ENCODE results near the gene YWHAB.
A peak's percentile ranks its signal among the peaks of the same experiment; 100 is the strongest.
"Not testable (repeated sequence)": the region's sequence is repeated elsewhere in the genome, so short reads cannot be mapped to it uniquely, and the experiment has no call there.

The YWHAB gene

GRCh38 chr20:44866703-44867335, 18.7 kb upstream of the YWHAB start:
- DNase-seq (ENCODE audit: low spot score) (no peak), FAIRE-seq (no peak)

- DNase-seq (ENCODE audit: low spot score) (no peak), FAIRE-seq (no peak)
These were observed 16.0 kb upstream of the YWHAB start for GRCh38 chr20:44869471-44869870.

- DNase-seq (ENCODE audit: low spot score); FAIRE-seq: not testable (repeated sequence)
These were observed 3.1 kb upstream of the YWHAB start for GRCh38 chr20:44882360-44882759.

- FAIRE-seq, result no peak
- DNase-seq (ENCODE audit: low spot score), result no peak
These were observed 2.1 kb upstream of the YWHAB start for GRCh38 chr20:44883214-44883902.

GRCh38 chr20:44884907-44885391, 556 bp upstream of the YWHAB start:
- DNase-seq (ENCODE audit: low spot score), result no peak
- no peak for FAIRE-seq

- FAIRE-seq (no peak), DNase-seq (ENCODE audit: low spot score) (no peak)
These were observed 754 bp downstream of the YWHAB start for GRCh38 chr20:44886266-44886651.

GRCh38 chr20:44886828-44887227, 1.3 kb downstream of the YWHAB start:
- no peak for FAIRE-seq

GRCh38 chr20:44887466-44887865, 2.0 kb downstream of the YWHAB start:
- FAIRE-seq, result no peak

More at GRCh38 chr20:44886828-44887227, 1.3 kb downstream of the YWHAB start:
- DNase-seq (ENCODE audit: low spot score), result no peak

GRCh38 chr20:44888226-44889103, 3.0 kb downstream of the YWHAB start:
- FAIRE-seq (no peak), DNase-seq (ENCODE audit: low spot score) (no peak)

More at GRCh38 chr20:44887466-44887865, 2.0 kb downstream of the YWHAB start:
- no peak for DNase-seq (ENCODE audit: low spot score)

- DNase-seq (ENCODE audit: low spot score) (no peak), FAIRE-seq (no peak)
These were observed 6.3 kb downstream of the YWHAB start for GRCh38 chr20:44891826-44892225.

- FAIRE-seq (no peak), DNase-seq (ENCODE audit: low spot score) (no peak)
These were observed 9.5 kb downstream of the YWHAB start for GRCh38 chr20:44894959-44895358.

GRCh38 chr20:44896583-44896982, 11.1 kb downstream of the YWHAB start:
- no peak for FAIRE-seq

GRCh38 chr20:44897133-44897532, 11.6 kb downstream of the YWHAB start:
- DNase-seq (ENCODE audit: low spot score) (no peak), FAIRE-seq (no peak)

More at GRCh38 chr20:44896583-44896982, 11.1 kb downstream of the YWHAB start:
- no peak for DNase-seq (ENCODE audit: low spot score)

GRCh38 chr20:44900231-44900854, 14.8 kb downstream of the YWHAB start:
- DNase-seq (ENCODE audit: low spot score) (no peak), FAIRE-seq (no peak)

- FAIRE-seq (no peak), DNase-seq (ENCODE audit: low spot score) (no peak)
These were observed 16.5 kb downstream of the YWHAB start for GRCh38 chr20:44901974-44902373.

GRCh38 chr20:44904377-44904776, 18.9 kb downstream of the YWHAB start:
- FAIRE-seq (no peak), DNase-seq (ENCODE audit: low spot score) (no peak)

GRCh38 chr20:44908987-44909871, 23.7 kb downstream of the YWHAB start:
- FAIRE-seq (no peak), DNase-seq (ENCODE audit: low spot score) (no peak)

GRCh38 chr20:44909872-44910689, 24.6 kb downstream of the YWHAB start, which contains the start of gene PABPC1L:
Gene PABPC1L (plus strand): TSS chr20:44910060. CDS start chr20:44910144, 84 bp downstream.
- DNase-seq (ENCODE audit: low spot score) (peak; percentile 97), FAIRE-seq (no peak)

GRCh38 chr20:44910690-44911262, 25.3 kb downstream of the YWHAB start:
- DNase-seq (ENCODE audit: low spot score) (peak; percentile 55), FAIRE-seq (no peak)

Data from urothelium cell line (cell line).